GM23248 (cell line): ENCODE data around the gene ZFPM1. TPM values are rescaled to one million over a fixed set of nuclear protein-coding genes. Genes with fewer than 3 reads are reported as not detected.

Experiments
- DNase-seq: peaks from one replicate; pipeline ENCODE4 v3.0.0-alpha.2; 2015
- H2AFZ ChIP-seq: fragments of 200-600 bp; sonication (generic); 2 replicates; pipeline ENCODE4 v1.6.1; 2016; ENCODE audit warnings: antibody characterized with exemption
- H3F3A ChIP-seq: fragments of 200-600 bp; sonication (generic); 2 replicates; pipeline ENCODE4 v1.6.1; 2016; ENCODE audit warnings: mild to moderate bottlenecking, antibody characterized with exemption, mixed run types; ENCODE audit not compliant: insufficient read depth
- H3K27ac ChIP-seq: fragments of 200-600 bp; sonication (generic); 2 replicates; pipeline ENCODE4 v1.5.1; 2016; ENCODE audit warnings: mild to moderate bottlenecking
- H3K27me3 ChIP-seq: fragments of 200-600 bp; sonication (generic); replicated peaks from 2 replicates; pipeline ENCODE4 v1.6.1; 2016; ENCODE audit warnings: mild to moderate bottlenecking; ENCODE audit not compliant: insufficient read depth
- H3K36me3 ChIP-seq: fragments of 200-600 bp; sonication (generic); 2 replicates; pipeline ENCODE4 v1.6.1; 2016; ENCODE audit warnings: low read depth, mild to moderate bottlenecking
- H3K4me1 ChIP-seq: fragments of 200-600 bp; sonication (generic); 2 replicates; pipeline ENCODE4 v1.6.1; 2016; ENCODE audit warnings: mild to moderate bottlenecking; ENCODE audit not compliant: insufficient read depth
- H3K4me2 ChIP-seq: fragments of 200-600 bp; sonication (generic); one replicate; pipeline ENCODE4 v1.6.1; 2016; ENCODE audit warnings: mild to moderate bottlenecking; ENCODE audit not compliant: unreplicated experiment
- H3K4me3 ChIP-seq: fragments of 200-600 bp; sonication (generic); 2 replicates; pipeline ENCODE4 v1.5.1; 2016; ENCODE audit warnings: mild to moderate bottlenecking
- H3K79me2 ChIP-seq: fragments of 200-600 bp; sonication (generic); 2 replicates; pipeline ENCODE4 v1.6.1; 2016; ENCODE audit warnings: mild to moderate bottlenecking; ENCODE audit not compliant: insufficient read depth
- H3K9ac ChIP-seq: fragments of 200-600 bp; sonication (generic); 2 replicates; pipeline ENCODE4 v1.6.1; 2016; ENCODE audit warnings: mild to moderate bottlenecking
- H3K9me2 ChIP-seq: fragments of 200-600 bp; sonication (generic); 2 replicates; pipeline ENCODE4 v1.6.1; 2016; ENCODE audit warnings: mixed run types, mild to moderate bottlenecking, moderate library complexity; ENCODE audit not compliant: insufficient read depth
- H3K9me3 ChIP-seq: fragments of 200-600 bp; sonication (generic); one replicate; pipeline ENCODE4 v1.6.1; 2017; ENCODE audit warnings: low read depth
- H4K20me1 ChIP-seq: fragments of 200-600 bp; sonication (generic); 2 replicates; pipeline ENCODE4 v1.6.0; 2016; ENCODE audit not compliant: insufficient read depth
- EZH2 ChIP-seq: fragments of 200-600 bp; sonication (generic); IDR thresholded peaks from 2 replicates; pipeline ENCODE4 v1.6.1; 2018; ENCODE audit warnings: antibody characterized with exemption, mild to moderate bottlenecking; ENCODE audit not compliant: insufficient read depth, poor library complexity, severe bottlenecking
- EZH2phosphoT487 ChIP-seq: fragments of 200-600 bp; sonication (generic); IDR thresholded peaks from 2 replicates; pipeline ENCODE4 v1.6.1; 2018; ENCODE audit warnings: antibody characterized with exemption, moderate library complexity, mild to moderate bottlenecking, low read depth; ENCODE audit not compliant: insufficient read depth
- WGBS, 2 experiments: methylation state at CpG; one replicate each; pipeline ENCODE4 v1.1.6; 2015 to 2017; ENCODE audit warnings: low lambda C conversion rate in 2 of 2, low coverage in 1 of 2; ENCODE audit errors: missing lambda C conversion rate in 2 of 2; 5-methylcytosine and 5-hydroxymethylcytosine counted together
- in situ Hi-C: fragments of 300-500 bp; cut with MboI; formaldehyde crosslinking; loops from 2 replicates; pipeline ENCODE4 v1.15.0; 2020
- polyA plus RNA-seq: library from polyadenylated mRNA; unstranded; fragments of >200 nt; fragmentation: Nextera tagmentation; extraction: Ambion mirVana; gene quantifications from 2 replicates; pipeline ENCODE4 v1.2.1, GENCODE V29; 2016
- total RNA-seq: library from RNA; depleted of rRNA; stranded (reverse); fragments of >200 nt; shearing (Covaris generic); gene quantifications from 2 replicates; pipeline ENCODE4 v1.2.3, GENCODE V29; 2014

Gene ZFPM1
- total and polyA plus RNA-seq, 2 experiments from 2014 or later = 0.06 to 2.4 TPM

DNA sequence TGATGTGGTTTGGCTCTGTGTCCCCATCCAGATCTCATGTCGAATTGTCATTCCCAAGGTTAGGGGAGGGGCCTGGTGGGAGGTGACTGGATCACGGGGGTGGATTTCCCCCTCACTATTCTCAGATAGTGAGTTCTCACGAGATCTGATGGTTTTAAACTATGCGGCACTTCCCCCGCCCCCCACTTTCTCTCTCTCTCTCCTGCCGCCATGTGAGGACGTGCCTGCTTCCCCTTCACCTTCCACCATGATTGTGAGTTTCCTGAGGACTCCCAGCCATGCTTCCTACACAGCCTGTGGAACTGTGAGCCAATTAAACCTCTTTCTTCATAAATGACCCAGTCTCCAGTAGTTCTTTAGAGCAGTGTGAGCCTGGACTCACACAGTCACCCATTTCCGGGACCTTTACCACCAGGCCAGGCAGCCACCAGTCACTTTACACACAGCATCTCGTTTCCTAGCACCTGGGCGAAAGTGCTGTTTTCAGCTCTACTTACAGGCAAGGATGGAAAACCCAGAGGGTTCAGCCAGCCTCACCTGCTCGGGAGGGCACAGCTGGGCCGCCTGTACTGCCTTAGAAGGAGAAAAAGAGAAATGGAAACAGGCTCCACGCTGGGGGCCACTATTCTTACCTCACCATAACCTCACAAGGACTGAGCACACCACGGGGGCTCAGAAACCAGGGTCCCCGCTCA is 103.4 kb downstream of the ZFPM1 start:
- H3K4me1 ChIP-seq = no peaks in the 10 kb centered on the region
- no peaks in the 10 kb centered on the region for H3K79me2 ChIP-seq
- H3K27ac ChIP-seq = no peak overlapping the region
- in situ Hi-C loops = no loop called here
- 70 to 72% methylated on average over 12 to 15 of the region's 15 CpGs for WGBS, 2 experiments
- no peak for DNase-seq
- H3K4me3 ChIP-seq = no peak overlapping the region
- H3F3A ChIP-seq = no peaks in the 10 kb centered on the region
- H4K20me1 ChIP-seq = no peaks in the 10 kb centered on the region
- no peaks in the 10 kb centered on the region for H3K9me2 ChIP-seq
- H3K4me2 ChIP-seq = no peak overlapping the region
- no peak overlapping the region for H3K9ac ChIP-seq
- H3K27me3 ChIP-seq = peaks cover 21% of the 10 kb centered on the region
- H3K9me3 ChIP-seq = no peaks in the 10 kb centered on the region
- no peak overlapping the region for H2AFZ ChIP-seq
- TF ChIP-seq EZH2 (no peak), EZH2phosphoT487 (no peak)
- no peaks in the 10 kb centered on the region for H3K36me3 ChIP-seq

DNA sequence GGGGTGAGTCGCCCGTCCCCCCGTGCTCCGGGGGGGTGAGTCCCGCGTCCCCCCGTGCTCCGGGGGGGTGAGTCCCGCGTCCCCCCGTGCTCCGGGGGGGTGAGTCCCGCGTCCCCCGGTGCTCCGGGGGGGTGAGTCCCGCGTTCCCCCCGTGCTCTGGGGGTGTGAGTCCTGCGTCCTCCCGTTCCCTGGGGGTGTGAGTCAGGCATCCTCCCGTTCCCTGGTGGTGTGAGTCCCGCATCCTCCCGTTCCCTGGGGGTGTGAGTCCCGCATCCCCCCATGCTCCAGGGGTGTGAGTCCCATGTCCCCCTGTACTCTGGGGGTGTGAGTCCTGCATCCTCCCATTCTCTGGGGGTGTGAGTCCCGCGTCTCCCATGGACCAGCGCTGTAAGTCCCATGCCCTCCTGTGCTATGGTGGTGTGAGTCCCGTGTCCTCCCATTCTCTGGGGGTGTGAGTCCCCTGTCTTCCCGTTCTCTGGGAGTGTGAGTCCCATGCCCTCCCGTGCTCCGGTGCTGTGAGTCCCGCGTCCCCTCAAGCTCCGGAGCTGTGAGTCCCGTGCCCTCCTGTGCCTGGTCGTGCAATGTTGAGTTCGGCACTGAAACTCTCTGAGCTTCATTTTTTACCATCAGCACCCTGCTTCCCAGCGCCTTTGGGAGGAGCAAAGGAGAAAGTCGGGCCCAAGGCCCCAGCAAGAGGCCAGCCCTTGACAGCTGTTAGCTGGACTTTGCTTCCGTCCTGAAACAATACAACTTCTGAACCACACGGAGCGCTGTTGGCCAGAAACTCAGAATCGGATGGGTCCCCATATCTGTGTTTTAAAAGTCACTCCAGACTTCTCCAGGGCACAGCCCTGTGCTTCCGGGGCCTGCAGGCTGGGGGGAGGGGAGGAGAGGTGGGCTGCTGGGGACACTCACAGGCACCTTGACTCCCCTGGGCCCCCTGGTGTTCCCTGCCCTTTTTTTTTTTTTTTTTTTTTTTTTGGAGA is 105.7 kb downstream of the ZFPM1 start:
- no peak overlapping the region for H3K4me3 ChIP-seq
- in situ Hi-C loops = no loop called here
- no peak overlapping the region for H3K4me2 ChIP-seq
- H3K9ac ChIP-seq = no peak overlapping the region
- H3F3A ChIP-seq = no peaks in the 10 kb centered on the region
- TF ChIP-seq EZH2phosphoT487 (no peak), EZH2 (no peak)
- no peaks in the 10 kb centered on the region for H3K4me1 ChIP-seq
- WGBS, 2 experiments = 41 to 46% methylated on average over 19 to 24 of the region's 45 CpGs
- peak; percentile 66 for DNase-seq
- H3K27me3 ChIP-seq = peaks cover 14% of the 10 kb centered on the region
- H4K20me1 ChIP-seq = no peaks in the 10 kb centered on the region
- no peak overlapping the region for H3K27ac ChIP-seq
- no peaks in the 10 kb centered on the region for H3K9me3 ChIP-seq
- no peaks in the 10 kb centered on the region for H3K79me2 ChIP-seq
- H3K9me2 ChIP-seq = no peaks in the 10 kb centered on the region
- no peaks in the 10 kb centered on the region for H3K36me3 ChIP-seq
- H2AFZ ChIP-seq = no peak overlapping the region

DNA sequence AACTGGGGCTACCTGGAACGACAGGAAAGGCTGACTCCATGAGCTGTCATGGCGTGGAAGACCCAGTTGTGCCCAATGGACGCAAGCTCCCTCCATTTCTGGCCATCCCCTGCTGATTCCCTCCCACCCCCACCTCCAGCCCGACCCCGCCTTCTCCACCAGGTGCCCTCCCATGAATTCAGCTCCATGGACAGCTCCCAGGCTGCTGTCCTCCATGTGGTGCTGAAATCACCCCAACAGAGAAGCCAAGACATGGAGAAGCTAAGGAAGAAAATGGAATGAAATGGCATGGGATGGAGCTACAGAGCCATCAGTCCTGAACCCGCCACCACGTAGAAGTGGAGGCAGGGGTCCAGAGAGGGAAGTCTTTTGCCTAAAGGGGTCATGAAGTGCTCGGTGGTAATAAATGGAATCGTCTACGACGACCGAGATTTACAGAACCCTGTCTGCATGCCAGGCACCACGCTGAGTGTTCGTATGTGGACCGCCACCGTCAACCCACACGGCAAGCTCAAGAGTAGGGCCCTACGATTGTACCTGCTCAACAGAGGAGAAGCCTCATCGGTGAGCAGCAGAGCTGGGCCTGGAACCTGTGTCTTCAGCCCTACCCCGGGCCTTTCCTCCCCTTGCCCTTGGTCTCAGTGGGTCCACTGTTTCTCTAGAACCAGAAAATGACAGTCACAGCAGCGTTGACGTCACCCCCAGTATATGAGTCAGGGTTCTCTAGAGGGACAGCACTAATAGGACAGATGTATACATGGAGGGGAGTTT is 107.8 kb downstream of the ZFPM1 start:
- Histone ChIP-seq H3K4me1 (no peaks in the 10 kb centered on the region), H3K27me3 (peaks cover 7% of the 10 kb centered on the region), H3K9me3 (no peaks in the 10 kb centered on the region), H3K4me3 (no peak overlapping the region), H3K9me2 (no peaks in the 10 kb centered on the region), H3K27ac (no peak overlapping the region), H3F3A (no peaks in the 10 kb centered on the region), H3K4me2 (no peak overlapping the region), H3K9ac (no peak overlapping the region), H4K20me1 (no peaks in the 10 kb centered on the region), H3K79me2 (no peaks in the 10 kb centered on the region), H3K36me3 (no peaks in the 10 kb centered on the region), H2AFZ (no peak overlapping the region)
- TF ChIP-seq EZH2 (no peak), EZH2phosphoT487 (no peak)
- WGBS, 2 experiments = 62 to 64% methylated on average over 22 of the region's 22 CpGs
- DNase-seq = peak; percentile 48
- in situ Hi-C loops = no loop called here
